ENCODE data around the gene ATP1B1.
"Not testable (repeated sequence)": the region's sequence is repeated elsewhere in the genome, so short reads cannot be mapped to it uniquely, and the experiment has no call there.

Gene ATP1B1

GRCh38 chr1:169118227-169118626, 11.7 kb downstream of the ATP1B1 start:
- no peak for DNase-seq

GRCh38 chr1:169119405-169119804, 12.9 kb downstream of the ATP1B1 start:
- DNase-seq: no peak

- no peak for DNase-seq
These were observed 13.6 kb downstream of the ATP1B1 start for GRCh38 chr1:169120066-169120465.

- DNase-seq: no peak
These were observed 14.8 kb downstream of the ATP1B1 start for GRCh38 chr1:169121146-169121923.

GRCh38 chr1:169122976-169123375, 16.5 kb downstream of the ATP1B1 start:
- DNase-seq: no peak

GRCh38 chr1:169124459-169124858, 18.0 kb downstream of the ATP1B1 start:
- peak; percentile 42 for DNase-seq

- DNase-seq: not testable (repeated sequence)
These were observed 19.1 kb downstream of the ATP1B1 start for GRCh38 chr1:169125597-169125996.

GRCh38 chr1:169126335-169126734, 19.8 kb downstream of the ATP1B1 start:
- DNase-seq: no peak

- no peak for DNase-seq
These were observed 20.8 kb downstream of the ATP1B1 start for GRCh38 chr1:169127305-169127704.

- DNase-seq: no peak
These were observed 22.1 kb downstream of the ATP1B1 start for GRCh38 chr1:169128562-169128961.

- no peak for DNase-seq
These were observed 22.8 kb downstream of the ATP1B1 start for GRCh38 chr1:169129109-169129784.

- no peak for DNase-seq
These were observed 24.2 kb downstream of the ATP1B1 start for GRCh38 chr1:169130683-169131082.

- no peak for DNase-seq
These were observed 26.2 kb downstream of the ATP1B1 start for GRCh38 chr1:169132512-169133227.

- DNase-seq: no peak
These were observed 26.7 kb downstream of the ATP1B1 start for GRCh38 chr1:169133228-169133576.

- no peak for DNase-seq
These were observed 27.5 kb downstream of the ATP1B1 start for GRCh38 chr1:169133801-169134502.

GRCh38 chr1:169137357-169137756, 30.9 kb downstream of the ATP1B1 start:
- no peak for DNase-seq

GRCh38 chr1:169138866-169139670, 32.6 kb downstream of the ATP1B1 start:
- DNase-seq: no peak

- DNase-seq: no peak
These were observed 34.9 kb downstream of the ATP1B1 start for GRCh38 chr1:169141356-169141755.

- DNase-seq: no peak
These were observed 35.6 kb downstream of the ATP1B1 start for GRCh38 chr1:169142129-169142528.

- DNase-seq: no peak
These were observed 36.9 kb downstream of the ATP1B1 start for GRCh38 chr1:169143346-169143745.

GRCh38 chr1:169143984-169144383, 37.5 kb downstream of the ATP1B1 start:
- DNase-seq: no peak

GRCh38 chr1:169144941-169145626, 38.6 kb downstream of the ATP1B1 start:
- no peak for DNase-seq
